Neural cell (in vitro differentiated cells): ENCODE data around the gene CHD2. TPM values are rescaled to one million over a fixed set of nuclear protein-coding genes. Genes with fewer than 3 reads are reported as not detected.
"Not testable (repeated sequence)": the region's sequence is repeated elsewhere in the genome, so short reads cannot be mapped to it uniquely, and the experiment has no call there.

Source experiments
- H2AFZ ChIP-seq: fragments of 200-600, 300-800 bp; sonication (generic), shearing (Covaris generic); 2 replicates; pipeline ENCODE4 v1.6.0; 2014; ENCODE audit warnings: low read depth, mild to moderate bottlenecking, antibody characterized with exemption, low read length, moderate library complexity
- H3F3A ChIP-seq: fragments of 200-600 bp; shearing (Covaris generic); 2 replicates; pipeline ENCODE4 v1.6.1; 2016; ENCODE audit warnings: mild to moderate bottlenecking, moderate library complexity, mixed read lengths, antibody characterized with exemption, low read length; ENCODE audit not compliant: insufficient read depth, poor library complexity, severe bottlenecking
- H3K27ac ChIP-seq: fragments of 200-600, 300-800 bp; sonication (generic), shearing (Covaris generic); 2 replicates; pipeline ENCODE4 v1.5.1; 2014; ENCODE audit warnings: mild to moderate bottlenecking, low read length, moderate library complexity
- H3K27me3 ChIP-seq: fragments of 300-800, 200-600 bp; sonication (generic), shearing (Covaris generic); 2 replicates; pipeline ENCODE4 v1.6.0; 2014; ENCODE audit warnings: mild to moderate bottlenecking, low read depth, low read length, moderate library complexity; ENCODE audit not compliant: insufficient read depth
- H3K36me3 ChIP-seq: fragments of 300-800, 200-600 bp; sonication (generic), shearing (Covaris generic); 2 replicates; pipeline ENCODE4 v1.5.1; 2014; ENCODE audit warnings: mild to moderate bottlenecking, antibody characterized with exemption, low read length, moderate library complexity; ENCODE audit not compliant: insufficient read depth
- H3K4me2 ChIP-seq: fragments of 300-800, 200-600 bp; sonication (generic), shearing (Covaris generic); 2 replicates; pipeline ENCODE4 v1.6.0; 2014; ENCODE audit warnings: mild to moderate bottlenecking, low read length
- H3K4me3 ChIP-seq: fragments of 300-800, 200-600 bp; sonication (generic), shearing (Covaris generic); 2 replicates; pipeline ENCODE4 v1.5.1; 2014; ENCODE audit warnings: mild to moderate bottlenecking, low read length, moderate library complexity
- H3K79me2 ChIP-seq: fragments of 200-600 bp; shearing (Covaris generic); replicated peaks from 2 replicates; pipeline ENCODE4 v1.6.0; 2014; ENCODE audit warnings: mild to moderate bottlenecking, low read length, moderate library complexity; ENCODE audit not compliant: insufficient read depth
- H3K9ac ChIP-seq: fragments of 300-800, 200-600 bp; sonication (generic), shearing (Covaris generic); 2 replicates; pipeline ENCODE4 v1.6.1; 2016; ENCODE audit warnings: mild to moderate bottlenecking, low read length, mixed read lengths
- H3K9me2 ChIP-seq: fragments of 200-600 bp; shearing (Covaris generic); 2 replicates; pipeline ENCODE4 v1.6.1; 2016; ENCODE audit warnings: mild to moderate bottlenecking, low read length, mixed read lengths; ENCODE audit not compliant: insufficient read depth
- H3K9me3 ChIP-seq: fragments of 200-600, 300-800 bp; sonication (generic), shearing (Covaris generic); 2 replicates; pipeline ENCODE4 v1.6.1; 2016; ENCODE audit warnings: mild to moderate bottlenecking, mixed run types, low read length, moderate library complexity, mixed read lengths
- H4K20me1 ChIP-seq: fragments of 200-600 bp; shearing (Covaris generic); 2 replicates; pipeline ENCODE4 v1.6.1; 2016; ENCODE audit warnings: mild to moderate bottlenecking, mixed run types; ENCODE audit not compliant: insufficient read depth
- CTCF ChIP-seq: fragments of 450-650 bp; IDR thresholded peaks from 2 replicates; pipeline ENCODE4 v1.5.1; 2014; ENCODE audit warnings: antibody characterized with exemption, mild to moderate bottlenecking, moderate library complexity; ENCODE audit not compliant: poor library complexity, severe bottlenecking
- EP300 ChIP-seq: fragments of 450-650 bp; conservative IDR thresholded peaks from 2 replicates; pipeline ENCODE4 v1.6.1; 2014; ENCODE audit warnings: antibody characterized with exemption, mild to moderate bottlenecking, moderate library complexity; ENCODE audit not compliant: poor library complexity, severe bottlenecking
- EZH2 ChIP-seq: fragments of 200-600, 300-800 bp; shearing (Covaris generic), sonication (generic); IDR thresholded peaks from 2 replicates; pipeline ENCODE4 v1.6.1; 2014; ENCODE audit warnings: antibody characterized with exemption, low read length, borderline replicate concordance, mild to moderate bottlenecking; ENCODE audit not compliant: insufficient read depth, poor library complexity, severe bottlenecking
- MXI1 ChIP-seq: fragments of 450-650 bp; conservative IDR thresholded peaks from 2 replicates; pipeline ENCODE4 v1.6.1; 2014; ENCODE audit warnings: antibody characterized with exemption, mild to moderate bottlenecking; ENCODE audit not compliant: poor library complexity, severe bottlenecking
- POLR2AphosphoS5 ChIP-seq: IDR thresholded peaks from 2 replicates; pipeline ENCODE4 v1.6.1; 2012
- RAD21 ChIP-seq: fragments of 450-650 bp; conservative IDR thresholded peaks from 2 replicates; pipeline ENCODE4 v1.6.1; 2014; ENCODE audit warnings: antibody characterized with exemption, mild to moderate bottlenecking, moderate library complexity
- REST ChIP-seq: IDR thresholded peaks from 2 replicates; pipeline ENCODE4 v1.6.1; 2012; ENCODE audit warnings: borderline replicate concordance
- SMC3 ChIP-seq: fragments of 450-650 bp; conservative IDR thresholded peaks from 2 replicates; pipeline ENCODE4 v1.6.1; 2014; ENCODE audit warnings: antibody characterized with exemption, mild to moderate bottlenecking, moderate library complexity; ENCODE audit not compliant: poor library complexity
- TAF1 ChIP-seq: IDR thresholded peaks from 2 replicates; pipeline ENCODE4 v1.6.1; 2012; ENCODE audit warnings: low read depth
- polyA plus RNA-seq: library from polyadenylated mRNA; depleted of rRNA; stranded (reverse); fragments of >200 nt; gene quantifications from 2 replicates; pipeline ENCODE4 v1.2.3, GENCODE V29; 2014

Gene CHD2
- polyA plus RNA-seq, 1 donor from 2014 or later: 113 TPM

- Histone ChIP-seq H3K4me2 (no peak overlapping the region), H3K79me2 (no peaks in the 10 kb centered on the region), H3K27me3 (no peaks in the 10 kb centered on the region), H3K9ac (no peak overlapping the region), H3K9me3 (no peaks in the 10 kb centered on the region), H3K27ac (no peak overlapping the region), H3K9me2 (no peaks in the 10 kb centered on the region), H4K20me1 (no peaks in the 10 kb centered on the region), H3K36me3 (peaks cover 5% of the 10 kb centered on the region), H3K4me3 (no peak overlapping the region), H3F3A (no peaks in the 10 kb centered on the region), H2AFZ (no peak overlapping the region)
- no peak for TF ChIP-seq CTCF
- TF ChIP-seq RAD21: no peak
Measured at GRCh38 chr15:93031103-93031464, 131.0 kb downstream of the CHD2 start.

GRCh38 chr15:93031557-93032384 lies 131.6 kb downstream of the CHD2 start:
- not testable (repeated sequence) for H3K4me3 ChIP-seq, H3K27ac ChIP-seq, H2AFZ ChIP-seq, H3K36me3 ChIP-seq, H3K9me2 ChIP-seq, H3K9me3 ChIP-seq, H3K27me3 ChIP-seq, H3K4me2 ChIP-seq, H4K20me1 ChIP-seq, H3K9ac ChIP-seq, H3F3A ChIP-seq, H3K79me2 ChIP-seq

GRCh38 chr15:93032515-93033206 lies 132.5 kb downstream of the CHD2 start:
- H3K4me2 ChIP-seq, H3K27me3 ChIP-seq, H4K20me1 ChIP-seq, H3K79me2 ChIP-seq, H3K9me2 ChIP-seq, H3F3A ChIP-seq, H3K36me3 ChIP-seq, H2AFZ ChIP-seq, H3K27ac ChIP-seq, H3K9me3 ChIP-seq, H3K9ac ChIP-seq, H3K4me3 ChIP-seq: not testable (repeated sequence)

- no peaks in the 10 kb centered on the region for H3K9me3 ChIP-seq
- H3F3A ChIP-seq: no peaks in the 10 kb centered on the region
- H3K27me3 ChIP-seq: no peaks in the 10 kb centered on the region
- H3K27ac ChIP-seq: no peak overlapping the region
- no peaks in the 10 kb centered on the region for H3K79me2 ChIP-seq
- no peaks in the 10 kb centered on the region for H3K36me3 ChIP-seq
- no peak for TF ChIP-seq RAD21
- no peak for TF ChIP-seq REST
- TF ChIP-seq CTCF: no peak
- no peak for TF ChIP-seq MXI1
- TF ChIP-seq TAF1: no peak
- no peak for TF ChIP-seq EZH2
- no peak for TF ChIP-seq SMC3
- no peak for TF ChIP-seq EP300
- TF ChIP-seq POLR2AphosphoS5: no peak
- no peak overlapping the region for H3K4me3 ChIP-seq
- no peaks in the 10 kb centered on the region for H3K9me2 ChIP-seq
- H3K4me2 ChIP-seq: no peak overlapping the region
- no peak overlapping the region for H3K9ac ChIP-seq
- no peak overlapping the region for H2AFZ ChIP-seq
- H4K20me1 ChIP-seq: no peaks in the 10 kb centered on the region
Measured at GRCh38 chr15:93033434-93034045, 133.4 kb downstream of the CHD2 start.
